ENCODE results near the gene BANK1. TPM values are rescaled to one million over a fixed set of nuclear protein-coding genes. Genes with fewer than 3 reads are reported as not detected.

Gene BANK1
- total and polyA plus RNA-seq, 12 donors: 1.5 to 10.3 (median 5.1) TPM

GRCh38 chr4:101921370-101921769 is 130.8 kb downstream of the BANK1 start:
- no peaks in the 10 kb centered on the region for H3K27me3 ChIP-seq
- intact Hi-C loops (cut with DNase I): no loop called here
- no peaks in the 10 kb centered on the region for H3K4me1 ChIP-seq (replicated peaks in 1 of 2)
- no peak overlapping the region for H3K4me3 ChIP-seq
- no peak overlapping the region for H3K27ac ChIP-seq
- TF ChIP-seq CTCF (IDR thresholded peaks at IDR 0.05) (no peak), POLR2A (IDR thresholded peaks at IDR 0.05) (no peak)
- H3K9me3 ChIP-seq (replicated peaks in 1 of 3): no peaks in the 10 kb centered on the region
- WGBS, 4 donors: 43 to 49% (median 46%) methylated on average over 3 of the region's 3 CpGs
- no peaks in the 10 kb centered on the region for H3K36me3 ChIP-seq (replicated peaks in 1 of 2)
- DNase-seq: no peak

GRCh38 chr4:101931619-101932018 is 141.1 kb downstream of the BANK1 start:
- H3K27ac ChIP-seq: no peak overlapping the region
- no peaks in the 10 kb centered on the region for H3K4me1 ChIP-seq (replicated peaks in 1 of 2)
- no peaks in the 10 kb centered on the region for H3K27me3 ChIP-seq
- no peaks in the 10 kb centered on the region for H3K36me3 ChIP-seq (replicated peaks in 1 of 2)
- H3K9me3 ChIP-seq (replicated peaks in 1 of 3): no peaks in the 10 kb centered on the region
- TF ChIP-seq POLR2A (IDR thresholded peaks at IDR 0.05) (no peak), CTCF (IDR thresholded peaks at IDR 0.05) (no peak)
- DNase-seq: no peak
- no peak overlapping the region for H3K4me3 ChIP-seq
- intact Hi-C loops (cut with DNase I): no loop called here
- WGBS, 4 donors: 78 to 93% (median 83%) methylated on average over 1 of the region's 1 CpG

GRCh38 chr4:101933855-101934254 is 143.3 kb downstream of the BANK1 start:
- H3K27me3 ChIP-seq: no peaks in the 10 kb centered on the region
- H3K9me3 ChIP-seq (replicated peaks in 1 of 3): no peaks in the 10 kb centered on the region
- no peak overlapping the region for H3K4me3 ChIP-seq
- intact Hi-C loops (cut with DNase I): no loop called here
- TF ChIP-seq CTCF (IDR thresholded peaks at IDR 0.05) (no peak), POLR2A (IDR thresholded peaks at IDR 0.05) (no peak)
- no peak overlapping the region for H3K27ac ChIP-seq
- no peaks in the 10 kb centered on the region for H3K4me1 ChIP-seq (replicated peaks in 1 of 2)
- H3K36me3 ChIP-seq (replicated peaks in 1 of 2): no peaks in the 10 kb centered on the region
- no peak for DNase-seq
- 54 to 78% (median 67%) methylated on average over 3 of the region's 3 CpGs for WGBS, 4 donors

- Histone ChIP-seq H3K4me3 (no peak overlapping the region), H3K27ac (no peak overlapping the region), H3K27me3 (no peaks in the 10 kb centered on the region), H3K4me1 (replicated peaks in 1 of 2) (no peaks in the 10 kb centered on the region), H3K36me3 (replicated peaks in 1 of 2) (no peaks in the 10 kb centered on the region), H3K9me3 (replicated peaks in 1 of 3) (no peaks in the 10 kb centered on the region)
- WGBS, 4 donors: 68 to 80% (median 74%) methylated on average over 2 of the region's 2 CpGs
- intact Hi-C loops (cut with DNase I): no loop called here
- DNase-seq: no peak
- TF ChIP-seq POLR2A (IDR thresholded peaks at IDR 0.05) (no peak), CTCF (IDR thresholded peaks at IDR 0.05) (no peak)
Measured at GRCh38 chr4:101938836-101939235, 148.3 kb downstream of the BANK1 start.
